ENCODE results near the gene KIF1B. TPM values are rescaled to one million over a fixed set of nuclear protein-coding genes. Genes with fewer than 3 reads are reported as not detected.

The KIF1B gene
- total and polyA plus RNA-seq, 2 donors (not counting 1 experiment from before 2014, with no cell fraction given), result 3.5 to 16.4 TPM

DNA sequence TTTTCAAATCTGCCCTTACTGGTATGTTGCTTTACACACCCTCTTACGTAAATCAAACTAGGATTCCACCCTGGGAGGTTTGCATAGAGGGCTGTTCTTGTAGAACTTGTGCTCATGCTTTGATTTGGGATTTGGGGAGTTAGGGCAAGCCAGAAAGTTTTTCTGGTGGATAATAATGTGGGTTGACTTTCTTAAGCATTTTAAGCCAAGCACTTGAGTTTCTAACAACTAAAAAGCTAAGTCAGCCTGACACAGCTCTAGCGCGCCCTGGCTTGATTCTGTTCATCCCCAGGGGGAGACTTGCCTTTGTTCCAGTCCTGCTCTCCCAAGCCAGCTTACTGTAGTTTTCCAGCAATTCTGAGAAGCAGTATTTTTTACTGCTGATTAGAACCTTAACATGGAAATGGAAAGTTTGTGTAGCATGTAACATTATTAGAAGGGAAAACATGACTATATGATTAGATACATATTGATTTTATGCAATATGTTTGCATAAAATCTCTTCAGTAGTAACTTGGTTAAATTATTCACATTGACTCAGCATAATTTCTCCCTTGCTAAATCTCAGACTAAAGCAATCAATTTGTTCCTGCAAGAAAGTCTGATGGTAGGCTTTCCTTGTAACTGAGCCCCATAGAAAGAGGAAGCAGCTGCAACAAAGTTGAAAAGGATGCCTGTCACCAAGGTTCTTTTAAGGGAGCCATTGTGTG, 177.5 kb downstream of the KIF1B start:
- Mint-ChIP-seq H3K4me3 (no peak overlapping the region), H3K4me1 (peaks cover 7% of the 10 kb centered on the region), H3K27me3 (no peaks in the 10 kb centered on the region), H3K9me3 (ENCODE audit: insufficient read depth) (no peaks in the 10 kb centered on the region), H3K27ac (peak overlapping the region; percentile 53)
- H3K4me2 ChIP-seq (replicated peaks; ENCODE audit: low read depth, low read length, poor library complexity, severe bottlenecking), result peak overlapping the region; percentile 35
- no peaks in the 10 kb centered on the region for H3K36me3 ChIP-seq (replicated peaks in 1 of 2; ENCODE audit: control extremely low read depth in 1 of 2, control insufficient read depth in 1 of 2, extremely low read depth in 1 of 2, insufficient read depth in 2 of 2, low read length in 1 of 2)
- peak overlapping the region; percentile 4 for H2AFZ ChIP-seq (ENCODE audit: insufficient read depth, low read depth, low read length, poor library complexity, severe bottlenecking)
- peaks cover 9 to 13% of the 10 kb centered on the region in 2 donors for H3K4me1 ChIP-seq (ENCODE audit: control insufficient read depth in 2 of 2, insufficient read depth in 2 of 2, low read length in 2 of 2)
- ChIA-PET POLR2A (interaction anchor here (0.6 to 1.9 kb wide), 2 partner anchors 11 to 437 kb away, joined by 6 to 10 read pairs; partner anchors contain the start of gene PGD), CTCF (interaction anchor here (0.6 to 2.5 kb wide), 9 partner anchors 8 to 495 kb away, joined by 3 to 14 read pairs (median 5); partner anchors contain the start of genes CENPS, KIF1B and PGD)
- H3K9ac ChIP-seq (ENCODE audit: low read length), result no peak overlapping the region
- H3K27ac ChIP-seq (ENCODE audit: low read length in 2 of 2), result no peak overlapping the region
- peak; percentile 48 for DNase-seq
- peak; percentile 51 for ATAC-seq (ENCODE audit: low read depth)
- no peaks in the 10 kb centered on the region for H3K79me2 ChIP-seq (ENCODE audit: control insufficient read depth, insufficient read depth, low read length)
- no peaks in the 10 kb centered on the region for H3K27me3 ChIP-seq (replicated peaks in 1 of 4; ENCODE audit: control extremely low read depth in 1 of 4, control insufficient read depth in 3 of 4, insufficient read depth in 4 of 4, low read length in 3 of 4)
- peak overlapping the region in 1 of 5 experiments; percentile 21 for H3K4me3 ChIP-seq (ENCODE audit: control extremely low read depth in 1 of 5, extremely low read depth in 1 of 5, insufficient read depth in 1 of 5, low read depth in 2 of 5, low read length in 4 of 5)
- WGBS (ENCODE audit: insufficient coverage), result 0% methylated on average over 2 of the region's 3 CpGs
- no peaks in the 10 kb centered on the region for H4K20me1 ChIP-seq (ENCODE audit: control insufficient read depth, insufficient read depth, low read length, poor library complexity, severe bottlenecking)
- no peak for TF ChIP-seq CTCF (IDR thresholded peaks at IDR 0.05)
- no peak for TF ChIP-seq EZH2 (IDR thresholded peaks at IDR 0.05; ENCODE audit: borderline replicate concordance, insufficient read depth, low read depth, low read length, poor library complexity, severe bottlenecking)
- H3K9me3 ChIP-seq (ENCODE audit: control extremely low read depth in 1 of 3, control insufficient read depth in 2 of 3, insufficient read depth in 1 of 3, low read length in 2 of 3), result no peaks in the 10 kb centered on the region
- intact Hi-C loops (cut with micrococcal nuclease), result loop anchor here (1.0 kb wide), 1 partner anchor 10 kb away; no protein-coding TSS in a partner anchor

DNA sequence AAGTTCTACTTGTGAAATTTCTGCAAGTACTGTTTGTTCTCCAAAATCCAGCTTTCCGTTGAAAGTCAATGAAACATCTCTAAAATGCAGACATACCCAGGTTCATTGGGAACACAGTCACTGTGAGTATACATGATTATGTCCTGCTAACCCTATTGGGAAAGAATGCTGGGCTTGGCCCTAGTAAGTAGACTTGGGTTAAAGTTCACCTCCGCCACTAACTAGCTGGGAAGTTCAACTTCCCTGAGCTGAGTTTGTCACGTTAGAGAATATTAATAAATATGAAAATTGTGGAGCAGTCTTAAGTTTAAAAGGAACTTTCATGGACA, 178.0 kb downstream of the KIF1B start:
- no peak overlapping the region for H3K4me3 ChIP-seq (ENCODE audit: control extremely low read depth in 1 of 5, extremely low read depth in 1 of 5, insufficient read depth in 1 of 5, low read depth in 2 of 5, low read length in 4 of 5)
- TF ChIP-seq EZH2 (IDR thresholded peaks at IDR 0.05; ENCODE audit: borderline replicate concordance, insufficient read depth, low read depth, low read length, poor library complexity, severe bottlenecking), result no peak
- no peak for TF ChIP-seq CTCF (IDR thresholded peaks at IDR 0.05)
- ATAC-seq (ENCODE audit: low read depth) (no peak), DNase-seq (no peak)
- H3K79me2 ChIP-seq (ENCODE audit: control insufficient read depth, insufficient read depth, low read length), result no peaks in the 10 kb centered on the region
- no peak overlapping the region for H3K27ac ChIP-seq (ENCODE audit: low read length in 2 of 2)
- H3K4me3 Mint-ChIP-seq, result no peak overlapping the region
- H2AFZ ChIP-seq (ENCODE audit: insufficient read depth, low read depth, low read length, poor library complexity, severe bottlenecking), result peak overlapping the region; percentile 4
- no peaks in the 10 kb centered on the region for H3K27me3 ChIP-seq (replicated peaks in 1 of 4; ENCODE audit: control extremely low read depth in 1 of 4, control insufficient read depth in 3 of 4, insufficient read depth in 4 of 4, low read length in 3 of 4)
- H3K36me3 ChIP-seq (replicated peaks in 1 of 2; ENCODE audit: control extremely low read depth in 1 of 2, control insufficient read depth in 1 of 2, extremely low read depth in 1 of 2, insufficient read depth in 2 of 2, low read length in 1 of 2), result no peaks in the 10 kb centered on the region
- no peaks in the 10 kb centered on the region for H3K9me3 Mint-ChIP-seq (ENCODE audit: insufficient read depth)
- WGBS (ENCODE audit: insufficient coverage), result 70% methylated on average over 2 of the region's 3 CpGs
- H3K4me1 Mint-ChIP-seq, result peaks cover 7% of the 10 kb centered on the region
- no peaks in the 10 kb centered on the region for H3K9me3 ChIP-seq (ENCODE audit: control extremely low read depth in 1 of 3, control insufficient read depth in 2 of 3, insufficient read depth in 1 of 3, low read length in 2 of 3)
- H3K9ac ChIP-seq (ENCODE audit: low read length), result no peak overlapping the region
- H3K4me2 ChIP-seq (replicated peaks; ENCODE audit: low read depth, low read length, poor library complexity, severe bottlenecking), result peak overlapping the region; percentile 35
- no peaks in the 10 kb centered on the region for H3K27me3 Mint-ChIP-seq
- intact Hi-C loops (cut with micrococcal nuclease), result loop anchor here (1.0 kb wide), 1 partner anchor 10 kb away; no protein-coding TSS in a partner anchor
- POLR2A ChIA-PET, result interaction anchor here (1.9 kb wide), 1 partner anchor 11 kb away, joined by 10 read pairs; the partner anchor contains the start of gene PGD
- CTCF ChIA-PET, result interaction anchor here (1.1 to 2.5 kb wide), 6 partner anchors 11 to 178 kb away, joined by 3 to 14 read pairs (median 6); partner anchors contain the start of genes CENPS, KIF1B and PGD
- H4K20me1 ChIP-seq (ENCODE audit: control insufficient read depth, insufficient read depth, low read length, poor library complexity, severe bottlenecking), result no peaks in the 10 kb centered on the region
- H3K27ac Mint-ChIP-seq, result peak overlapping the region; percentile 53
- H3K4me1 ChIP-seq (ENCODE audit: control insufficient read depth in 2 of 2, insufficient read depth in 2 of 2, low read length in 2 of 2), result peaks cover 9 to 13% of the 10 kb centered on the region in 2 donors

Measured in B cell (primary cell).